HG02938 (cell line): ENCODE data around the gene CRTC3.
"Not testable (repeated sequence)": the region's sequence is repeated elsewhere in the genome, so short reads cannot be mapped to it uniquely, and the experiment has no call there.

Experiments
- ATAC-seq: cut with Tn5 transposase; IDR thresholded peaks from one replicate; pipeline ENCODE4 v1.9.1; 2021; ENCODE audit warnings: mild to moderate bottlenecking, moderate library complexity; ENCODE audit not compliant: unreplicated experiment

Gene CRTC3

DNA sequence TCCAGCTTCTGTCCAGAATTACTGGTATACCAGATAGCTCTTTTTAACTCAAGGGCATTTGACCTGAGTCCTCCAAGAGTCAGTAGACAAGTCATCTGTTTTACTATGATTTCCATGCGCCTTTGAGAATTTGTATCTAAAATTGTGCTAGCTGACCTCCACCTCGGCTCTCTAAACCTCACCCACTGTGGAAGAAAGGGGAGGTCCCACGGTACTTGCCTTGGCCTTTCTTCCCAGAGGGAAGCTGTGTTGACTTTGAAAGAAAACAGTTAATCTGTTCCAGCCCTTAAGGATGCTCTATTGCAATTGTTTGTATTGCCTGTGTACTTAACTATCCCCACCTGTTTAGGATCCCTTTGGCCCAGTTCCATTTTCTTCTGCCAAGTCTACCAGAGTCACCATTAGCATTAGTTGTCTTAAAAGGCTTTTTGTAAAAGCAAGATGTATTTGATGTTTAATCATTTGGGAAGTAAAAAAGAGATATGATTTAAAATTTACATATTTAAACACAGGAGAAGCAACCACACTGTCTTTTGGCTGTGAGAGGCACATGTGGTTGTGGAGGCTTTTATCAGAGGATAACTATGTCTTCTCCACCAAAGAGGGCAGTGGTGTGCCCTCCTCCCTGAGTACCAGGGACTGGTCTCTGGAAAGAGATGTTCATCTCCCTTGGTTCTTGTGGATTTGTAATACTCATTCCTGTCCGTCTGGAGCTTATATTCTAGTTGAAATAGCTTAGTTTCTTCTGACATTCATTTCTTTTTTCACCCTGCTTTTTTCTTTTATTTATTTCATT lies 88.8 kb downstream of the CRTC3 start:
- ATAC-seq: no peak

DNA sequence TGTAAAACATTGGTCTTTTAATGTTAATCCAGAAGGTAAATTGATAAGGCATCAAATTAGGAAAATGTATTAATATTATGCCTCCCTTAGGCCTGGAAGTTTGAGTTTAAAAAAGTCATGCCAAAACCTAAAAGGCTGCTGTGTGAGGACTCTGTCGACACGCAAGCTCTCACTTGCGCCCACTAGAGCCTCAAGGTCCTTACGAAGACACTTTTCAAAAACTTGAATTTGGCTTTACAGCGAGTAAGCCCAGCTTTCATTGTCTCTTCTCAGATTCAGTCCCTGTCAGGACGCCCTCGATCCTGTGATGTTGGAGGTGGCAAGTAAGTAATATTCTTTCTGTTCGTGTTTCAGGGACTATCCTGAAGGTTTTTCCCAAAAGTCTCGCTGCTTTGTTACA lies 89.7 kb downstream of the CRTC3 start:
- ATAC-seq: no peak

DNA sequence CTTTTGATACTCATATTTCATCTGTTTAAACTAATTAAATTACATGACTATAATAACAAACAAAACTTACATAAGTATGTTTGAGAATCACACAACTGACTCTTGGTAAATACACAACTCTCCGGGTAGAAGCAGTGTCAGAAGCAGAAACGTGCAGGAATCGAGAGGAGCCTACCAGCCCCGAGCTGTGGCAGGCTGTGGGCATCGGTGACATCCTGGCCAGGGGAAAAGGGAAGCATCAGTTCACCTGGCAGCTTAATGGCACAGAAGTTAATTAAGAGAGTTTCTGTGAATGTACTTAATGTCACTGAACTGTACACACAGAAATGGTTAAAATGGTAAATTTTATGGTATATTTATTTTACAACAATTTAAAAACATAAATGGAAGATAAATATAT lies 90.2 kb downstream of the CRTC3 start:
- ATAC-seq: no peak

DNA sequence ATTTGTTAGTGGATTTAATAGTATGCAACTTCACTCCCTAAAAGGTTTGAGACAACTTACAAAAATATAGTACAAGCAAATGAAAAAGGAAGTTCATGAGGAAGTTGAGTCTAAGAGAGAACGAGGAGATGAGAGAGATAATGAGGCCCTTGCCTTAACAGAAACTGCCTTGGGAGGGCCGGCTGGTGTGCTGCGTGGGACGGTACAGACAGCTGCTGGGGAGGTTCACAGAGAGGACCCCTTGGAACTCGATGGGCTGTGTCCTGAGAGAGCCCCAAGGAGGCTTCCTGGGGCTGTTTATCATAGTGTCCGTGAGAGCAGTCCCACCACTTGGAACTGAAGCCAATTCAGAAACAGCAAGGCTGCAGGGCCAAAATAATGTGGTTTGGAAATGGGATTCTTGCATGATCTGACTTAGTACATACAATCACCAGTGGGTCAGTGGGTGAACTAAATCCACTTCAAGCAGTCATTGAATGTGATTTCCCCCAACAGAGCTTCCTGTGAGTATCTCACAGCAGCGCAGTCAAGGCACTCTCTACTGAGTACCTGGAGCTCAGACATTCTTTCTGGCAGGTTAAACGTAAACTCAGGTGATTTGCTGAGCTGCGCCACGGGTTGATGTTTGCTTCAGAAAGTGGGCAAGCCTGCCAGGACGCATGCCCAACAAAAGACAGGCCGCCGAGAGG lies 90.8 kb downstream of the CRTC3 start:
- peak; percentile 59 for ATAC-seq

DNA sequence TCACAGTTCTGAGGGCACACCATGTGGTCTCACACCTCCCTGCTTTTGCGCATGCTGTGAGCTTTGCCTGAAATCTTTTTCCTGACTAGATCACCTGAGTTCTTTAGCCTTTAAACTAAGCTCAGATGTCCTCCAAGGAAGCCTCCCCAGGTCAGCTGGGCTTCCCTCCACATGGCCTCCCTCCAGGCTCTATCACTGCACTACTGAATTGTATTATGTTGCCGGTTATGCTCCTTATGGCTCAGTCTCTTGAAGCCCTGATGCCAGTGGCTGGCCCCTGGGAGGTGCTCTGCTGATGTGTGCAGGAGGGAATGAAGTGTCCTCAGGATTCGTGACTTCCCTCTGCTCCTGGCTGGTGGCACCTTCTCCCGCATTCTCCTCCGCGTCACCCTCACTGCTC lies 94.1 kb downstream of the CRTC3 start:
- ATAC-seq: no peak

DNA sequence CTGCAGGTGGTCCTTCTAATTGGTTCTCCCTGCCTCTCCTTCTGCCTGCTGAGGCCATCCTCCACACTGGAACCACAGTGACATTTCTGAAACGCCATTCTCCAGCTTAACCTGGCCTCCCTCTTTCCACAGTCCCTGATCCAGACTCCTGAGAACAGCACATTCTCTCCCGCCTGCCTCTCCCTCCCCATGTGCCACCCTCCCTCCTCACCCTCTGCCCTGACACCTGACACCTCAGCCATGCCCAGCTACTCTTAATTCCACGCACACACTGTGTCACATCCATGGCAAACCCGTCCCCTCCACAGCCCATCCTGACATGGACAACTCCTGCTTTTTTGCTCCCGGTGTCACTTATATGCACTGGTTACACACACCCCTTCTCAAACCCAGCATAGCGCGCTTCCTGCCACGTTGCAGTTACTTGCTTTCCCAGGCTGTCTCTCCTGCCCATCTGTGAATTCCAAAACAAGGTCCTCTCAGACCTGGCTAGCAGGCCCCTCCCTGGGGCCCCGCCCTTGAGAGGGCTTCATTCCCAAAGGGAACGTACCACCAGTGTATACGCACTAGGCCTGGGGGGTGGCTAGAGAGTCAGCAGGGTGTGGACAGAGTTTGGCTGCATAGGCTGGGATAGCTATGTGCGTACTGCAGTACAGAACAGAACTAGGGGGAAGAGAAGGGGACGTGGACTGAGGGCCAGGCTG lies 94.7 kb downstream of the CRTC3 start:
- no peak for ATAC-seq

DNA sequence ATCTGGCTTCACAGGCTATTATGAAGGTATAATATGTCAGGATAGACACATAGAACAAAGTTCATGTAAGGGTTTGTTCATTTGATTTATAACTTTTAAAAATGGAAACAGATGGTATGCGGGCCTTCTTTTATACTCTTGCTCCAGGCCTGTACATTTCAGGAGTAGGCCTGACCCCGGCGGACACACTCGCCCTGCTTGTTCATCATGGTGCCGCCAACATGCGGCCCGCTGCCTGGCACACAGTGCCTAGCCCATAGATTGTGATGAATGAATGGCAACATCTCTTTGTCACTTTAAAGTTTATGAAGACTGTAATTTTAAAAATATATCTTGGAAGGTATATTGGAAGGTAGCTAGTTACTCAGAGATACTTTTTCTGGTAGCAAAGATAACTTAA lies 95.3 kb downstream of the CRTC3 start:
- ATAC-seq: no peak

DNA sequence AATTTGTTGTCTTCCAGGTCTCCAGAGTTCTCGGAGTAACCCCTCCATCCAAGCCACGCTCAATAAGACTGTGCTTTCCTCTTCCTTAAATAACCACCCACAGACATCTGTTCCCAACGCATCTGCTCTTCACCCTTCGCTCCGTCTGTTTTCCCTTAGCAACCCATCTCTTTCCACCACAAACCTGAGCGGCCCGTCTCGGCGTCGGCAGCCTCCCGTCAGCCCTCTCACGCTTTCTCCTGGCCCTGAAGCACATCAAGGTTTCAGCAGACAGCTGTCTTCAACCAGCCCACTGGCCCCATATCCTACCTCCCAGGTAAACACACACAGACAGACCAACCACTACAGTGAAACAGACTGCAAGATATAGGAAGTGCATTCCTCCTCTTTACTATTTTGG lies 99.5 kb downstream of the CRTC3 start:
- no peak for ATAC-seq

DNA sequence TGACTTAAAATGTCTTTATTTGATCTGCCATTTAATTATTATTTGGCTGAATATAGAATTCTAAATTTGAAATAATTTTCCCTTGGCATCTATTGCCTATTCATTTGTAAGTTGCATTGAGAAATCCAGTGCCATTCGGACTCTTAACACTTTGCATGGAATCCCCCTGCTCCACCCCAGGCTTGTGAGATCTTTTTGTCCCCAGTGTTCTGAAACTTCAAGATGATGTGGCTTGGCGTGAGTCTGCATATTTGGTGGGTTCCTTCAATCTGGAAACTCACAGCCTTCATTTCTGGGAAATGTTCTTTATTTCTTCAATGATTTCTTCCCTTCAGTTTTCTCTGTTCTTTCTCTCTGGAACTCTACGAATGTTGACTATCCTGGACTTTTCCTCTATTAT lies 103.6 kb downstream of the CRTC3 start:
- ATAC-seq: no peak

DNA sequence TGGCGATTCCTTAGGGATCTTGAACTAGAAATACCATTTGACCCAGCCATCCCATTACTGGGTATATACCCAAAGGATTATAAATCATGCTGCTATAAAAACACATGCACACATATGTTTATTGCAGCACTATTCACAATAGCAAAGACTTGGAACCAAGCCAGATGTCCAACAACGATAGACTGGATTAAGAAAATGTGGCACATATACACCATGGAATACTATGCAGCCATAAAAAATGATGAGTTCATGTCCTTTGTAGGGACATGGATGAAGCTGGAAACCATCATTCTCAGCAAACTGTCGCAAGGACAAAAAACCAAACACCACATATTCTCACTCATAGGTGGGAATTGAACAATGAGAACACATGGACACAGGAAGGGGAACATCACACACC lies 107.3 kb downstream of the CRTC3 start:
- ATAC-seq: not testable (repeated sequence)

DNA sequence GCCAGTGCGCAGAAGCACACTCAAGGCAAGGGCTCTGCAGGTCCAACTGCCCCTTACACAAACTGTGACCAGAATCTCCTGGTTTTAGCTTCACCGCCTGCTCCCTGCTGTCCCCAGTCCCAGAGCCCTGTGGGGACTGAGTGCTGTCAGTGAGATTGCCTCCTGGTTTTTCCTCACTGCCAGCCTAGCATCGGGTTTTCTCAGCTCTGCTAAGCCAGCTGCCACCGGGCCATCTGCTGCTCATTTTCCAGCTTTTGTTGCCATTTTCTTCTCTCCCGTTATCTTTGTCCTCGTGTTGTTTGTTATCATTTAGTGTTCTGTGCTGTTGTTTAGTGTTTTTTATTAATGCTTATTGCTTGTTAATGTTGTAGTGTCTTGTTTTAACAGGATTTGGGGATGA lies 108.0 kb downstream of the CRTC3 start:
- ATAC-seq: no peak

DNA sequence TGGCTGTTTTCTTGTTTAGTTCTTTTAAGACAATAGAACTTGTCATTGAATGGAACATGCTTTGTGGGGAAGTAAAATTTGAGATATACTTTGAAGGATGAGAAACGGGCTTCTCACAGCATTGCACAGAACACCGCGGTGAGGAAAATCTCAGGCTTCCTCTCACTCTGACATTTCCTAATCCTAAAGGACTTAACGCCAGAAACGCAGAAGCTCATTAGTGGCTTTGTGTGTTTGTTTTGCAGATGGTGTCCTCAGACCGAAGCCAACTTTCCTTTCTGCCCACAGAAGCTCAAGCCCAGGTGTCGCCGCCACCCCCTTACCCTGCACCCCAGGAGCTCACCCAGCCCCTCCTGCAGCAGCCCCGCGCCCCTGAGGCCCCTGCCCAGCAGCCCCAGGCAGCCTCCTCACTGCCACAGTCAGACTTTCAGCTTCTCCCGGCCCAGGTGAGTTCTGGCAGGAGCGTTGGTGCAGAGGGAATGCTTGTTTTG lies 108.5 kb downstream of the CRTC3 start:
- ATAC-seq: no peak

DNA sequence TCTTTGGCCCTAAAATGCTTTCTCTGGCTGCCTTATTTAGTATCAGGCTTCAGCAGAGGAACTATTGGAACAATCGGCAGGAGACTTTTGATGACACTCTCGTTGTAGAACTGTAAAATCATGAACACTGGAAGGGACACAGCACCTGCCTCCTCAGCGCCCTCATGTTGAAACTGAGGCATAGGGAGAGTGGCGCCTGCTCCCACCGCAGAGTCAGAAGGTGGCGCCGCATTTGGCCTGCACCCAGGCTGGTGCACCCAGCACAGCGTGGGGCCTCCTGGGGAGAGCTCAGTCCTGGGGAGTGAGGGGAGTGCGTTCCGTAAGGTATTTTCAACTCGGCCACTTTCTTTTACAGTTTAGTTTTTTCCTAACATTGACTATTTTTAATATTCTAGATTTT lies 109.2 kb downstream of the CRTC3 start:
- ATAC-seq: no peak

DNA sequence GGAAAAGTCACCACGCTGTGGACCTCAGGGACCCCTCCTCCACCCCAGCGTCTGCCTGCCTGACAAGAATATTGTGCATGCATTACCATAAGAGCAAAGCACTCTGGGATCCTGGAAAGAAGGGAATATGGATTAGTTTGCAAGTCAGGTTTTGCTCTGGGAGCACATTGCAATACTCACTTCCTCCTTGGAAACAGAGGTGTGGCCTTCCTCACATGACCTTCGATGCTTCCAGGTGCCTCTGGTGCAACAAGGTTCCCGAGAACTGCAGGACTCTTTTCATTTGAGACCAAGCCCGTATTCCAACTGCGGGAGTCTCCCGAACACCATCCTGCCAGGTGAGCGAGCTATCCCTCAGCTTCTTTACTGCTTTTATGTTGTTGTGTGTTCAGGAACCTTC lies 111.1 kb downstream of the CRTC3 start:
- ATAC-seq: no peak

DNA sequence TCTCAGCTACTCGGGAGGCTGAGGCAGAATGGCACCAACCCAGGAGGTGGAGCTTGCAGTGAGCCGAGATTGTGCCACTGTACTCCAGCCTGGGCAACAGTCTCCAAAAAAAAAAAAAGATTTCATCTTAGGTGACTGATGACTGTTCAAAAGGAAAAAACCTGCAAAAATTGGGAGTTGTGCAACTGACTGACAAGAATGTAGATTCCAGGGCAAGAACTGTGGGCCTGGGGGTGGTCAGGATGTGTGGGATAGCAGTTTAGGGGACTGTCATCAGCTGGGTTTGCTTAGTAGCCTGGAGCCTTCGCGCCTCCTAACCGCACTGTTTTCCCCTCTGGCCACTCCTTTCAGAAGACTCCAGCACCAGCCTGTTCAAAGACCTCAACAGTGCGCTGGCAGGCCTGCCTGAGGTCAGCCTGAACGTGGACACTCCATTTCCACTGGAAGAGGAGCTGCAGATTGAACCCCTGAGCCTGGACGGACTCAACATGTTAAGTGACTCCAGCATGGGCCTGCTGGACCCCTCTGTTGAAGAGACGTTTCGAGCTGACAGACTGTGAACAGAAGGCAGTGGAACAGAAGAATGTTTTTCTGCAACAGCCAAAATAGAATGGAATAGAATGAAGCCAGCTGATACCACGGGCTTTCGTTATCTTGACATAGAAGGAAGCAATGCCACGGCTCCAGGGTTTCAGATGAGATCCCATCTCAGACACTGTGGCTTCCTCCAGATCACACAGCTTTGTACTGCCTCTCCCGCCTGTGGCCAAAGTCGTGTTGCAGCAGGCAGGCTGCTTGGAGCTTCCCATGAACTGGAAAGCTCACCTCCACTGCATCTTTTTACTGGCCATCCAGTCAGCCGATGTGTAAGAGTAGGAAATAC lies 112.1 kb downstream of the CRTC3 start:
- no peak for ATAC-seq

DNA sequence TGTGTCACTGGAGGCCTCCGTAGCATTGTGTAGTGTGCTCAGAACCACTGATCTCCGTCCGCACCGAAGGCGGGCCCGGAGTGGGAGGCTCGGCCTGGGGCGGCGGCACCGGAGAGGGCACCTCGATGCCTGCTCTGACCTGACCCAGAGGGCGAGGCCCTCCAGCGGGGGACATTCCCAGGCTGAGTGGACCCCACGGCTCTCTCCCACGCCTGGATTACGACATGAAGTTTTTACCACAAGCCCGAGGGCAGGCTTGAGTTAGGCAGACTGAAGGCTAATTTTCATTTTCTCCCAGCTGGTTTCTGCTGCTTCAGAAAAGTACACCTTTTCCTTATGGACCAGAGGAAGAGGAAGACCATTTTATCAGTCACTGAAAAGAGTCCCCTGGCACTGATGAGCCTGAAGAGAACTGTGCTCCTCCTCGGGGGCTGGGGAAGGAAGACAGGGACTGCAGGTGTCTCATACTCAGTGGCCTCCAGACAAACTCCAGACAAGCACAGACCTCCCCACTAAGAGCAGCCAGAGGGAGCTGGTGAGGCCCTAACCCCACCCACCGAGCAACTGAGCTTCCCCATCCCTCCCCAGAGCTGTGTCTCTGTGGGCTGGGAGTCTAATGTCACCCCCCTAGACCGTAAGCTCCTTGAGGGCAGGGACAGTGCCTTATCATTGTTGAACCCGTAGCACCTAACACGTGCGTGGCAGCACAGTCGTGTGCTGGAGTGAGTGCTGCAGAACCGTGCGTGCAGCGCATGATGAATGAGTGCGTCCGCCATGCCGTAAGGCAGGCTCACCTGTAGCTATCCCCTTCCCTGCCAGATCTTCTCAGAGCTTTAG lies 113.0 kb downstream of the CRTC3 start:
- ATAC-seq: no peak

DNA sequence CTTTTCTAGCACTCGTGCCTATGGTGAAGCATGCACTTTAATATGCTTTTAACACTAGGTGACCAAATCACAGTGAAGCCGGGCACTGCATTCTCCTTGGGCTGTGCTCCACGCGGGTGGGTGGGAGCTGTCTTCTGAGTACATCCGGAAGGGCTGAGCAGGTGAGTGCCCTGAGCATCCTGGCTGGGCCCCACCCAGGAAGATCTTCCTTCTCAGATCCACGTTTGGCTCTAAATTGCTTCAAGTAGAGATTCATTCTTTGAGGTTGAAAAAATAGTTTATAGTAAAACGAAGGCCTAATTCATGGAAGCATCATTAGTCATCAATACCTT lies 113.5 kb downstream of the CRTC3 start:
- ATAC-seq: no peak

DNA sequence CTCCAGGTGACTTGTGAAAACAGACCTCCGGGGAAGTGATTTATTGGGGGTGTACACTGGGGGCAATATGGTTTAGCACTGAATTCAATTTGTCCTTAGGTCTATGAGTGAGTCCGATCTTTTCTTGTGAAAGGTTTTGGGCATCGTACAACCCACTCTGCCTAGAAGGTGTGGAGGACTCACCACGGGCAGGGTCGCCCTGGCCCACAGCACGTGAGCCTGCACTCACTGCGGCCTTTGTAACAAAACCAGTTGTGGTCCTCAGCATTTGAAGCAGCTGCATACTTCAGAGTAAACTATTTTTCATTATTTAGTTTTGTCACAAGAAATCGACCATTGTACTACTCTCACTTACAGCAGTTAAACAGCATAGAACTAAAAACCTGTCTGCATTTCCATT lies 114.8 kb downstream of the CRTC3 start:
- ATAC-seq: no peak

DNA sequence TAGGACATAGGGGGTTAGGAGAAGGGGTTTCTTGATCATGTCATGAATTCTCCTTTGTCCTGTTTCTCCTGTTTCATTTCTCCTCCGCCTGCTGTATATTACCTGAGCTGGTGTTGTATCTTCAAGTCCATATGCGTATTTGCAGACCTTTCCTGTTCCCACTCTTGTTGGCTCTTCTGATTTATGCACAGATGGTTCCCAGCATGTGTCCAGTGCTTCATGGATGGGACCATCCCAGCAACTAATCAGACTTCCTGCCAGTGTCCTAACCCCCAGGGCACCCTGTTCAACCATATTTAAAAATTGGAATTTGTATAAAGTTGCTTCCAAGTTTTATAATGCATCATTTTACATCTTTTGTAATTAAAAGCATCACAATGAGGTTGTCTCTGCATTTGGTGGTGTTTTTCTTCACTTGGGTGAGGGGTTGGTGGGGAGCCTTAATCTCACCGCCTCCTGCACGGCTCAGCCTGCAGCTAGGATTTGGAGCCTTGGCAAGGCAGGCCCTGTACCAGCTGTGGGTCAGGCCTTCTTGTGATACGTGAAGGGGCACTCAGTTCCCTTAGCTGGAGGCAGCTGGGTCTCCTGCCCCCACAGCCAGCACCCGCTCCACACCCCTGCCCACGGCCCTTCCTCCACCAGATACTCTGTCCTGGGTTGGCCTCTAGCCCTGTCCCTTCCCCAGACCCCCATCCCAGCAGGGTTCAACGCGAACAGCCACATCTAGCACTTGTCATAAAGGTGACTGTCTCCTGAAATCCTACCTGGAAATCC lies 115.4 kb downstream of the CRTC3 start:
- no peak for ATAC-seq
